T-helper 17 cell (primary cell): ENCODE results near the gene GPAM. TPM values are rescaled to one million over a fixed set of nuclear protein-coding genes. Genes with fewer than 3 reads are reported as not detected.
"Not testable (repeated sequence)": the region's sequence is repeated elsewhere in the genome, so short reads cannot be mapped to it uniquely, and the experiment has no call there.

Experiments
- ATAC-seq: fragments of 150-1000 bp; cut with Tn5 transposase; 2 replicates; pipeline ENCODE4 v1.10.0; 2021; ENCODE audit warnings: mild to moderate bottlenecking, moderate library complexity
- DNase-seq, 3 donors: peaks; one replicate each; pipeline versions ENCODE4 v3.0.0 to v3.0.0-alpha.2; 2020 to 2021
- H3K9me3 ChIP-seq: one replicate; pipeline ENCODE4 v1.7.0; 2013; ENCODE audit warnings: low read length, mild to moderate bottlenecking; ENCODE audit not compliant: control insufficient read depth, poor library complexity, severe bottlenecking
- H3K27ac Mint-ChIP-seq: one replicate; pipeline ENCODE4 v1.8.0; 2022; ENCODE audit warnings: mild to moderate bottlenecking, moderate library complexity, mixed read lengths
- H3K27me3 Mint-ChIP-seq: one replicate; pipeline ENCODE4 v1.8.0; 2022; ENCODE audit warnings: mixed read lengths
- H3K36me3 Mint-ChIP-seq: one replicate; pipeline ENCODE4 v1.8.0; 2022; ENCODE audit warnings: low read depth, mixed read lengths
- H3K4me1 Mint-ChIP-seq: one replicate; pipeline ENCODE4 v1.8.0; 2022; ENCODE audit warnings: mild to moderate bottlenecking, mixed read lengths
- H3K4me3 Mint-ChIP-seq: one replicate; pipeline ENCODE4 v1.8.0; 2022; ENCODE audit warnings: mild to moderate bottlenecking, moderate library complexity, mixed read lengths
- total RNA-seq, 4 donors: library from RNA in 2 of 4; stranded (reverse) in 2 of 4; gene quantifications; one replicate each; pipeline ENCODE4 v1.2.3 and lab custom pipeline; 2022 to 2026

GPAM gene
- total RNA-seq, 2 donors from 2014 or later, result 3.2 to 4.9 TPM

DNA sequence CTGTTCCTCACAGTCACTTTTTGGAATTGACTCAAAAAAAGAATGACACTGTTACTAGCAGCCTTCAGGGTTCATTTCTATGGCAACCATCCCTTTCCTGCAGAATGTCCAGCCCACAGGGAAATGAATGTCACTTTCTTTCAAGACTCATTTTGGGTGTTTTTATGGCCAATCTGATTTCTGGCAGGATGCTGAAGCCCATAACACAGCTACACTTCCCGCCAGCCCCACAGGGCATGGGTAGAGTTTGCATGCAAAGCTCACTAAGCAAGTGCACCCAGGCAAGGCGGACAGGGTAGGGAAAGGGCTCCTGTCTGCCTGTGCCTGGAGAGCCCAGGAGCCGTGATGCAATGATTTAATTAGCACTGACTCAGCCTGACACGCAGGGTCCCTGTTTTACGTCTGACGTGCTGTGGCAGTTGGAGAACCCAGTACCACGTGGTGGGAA lies 26.1 kb upstream of the GPAM start:
- no peaks in the 10 kb centered on the region for H3K36me3 Mint-ChIP-seq
- ATAC-seq (no peak), DNase-seq (no peak)
- H3K4me3 Mint-ChIP-seq, result no peak overlapping the region
- peaks cover 4% of the 10 kb centered on the region for H3K4me1 Mint-ChIP-seq
- peaks cover 62% of the 10 kb centered on the region for H3K27me3 Mint-ChIP-seq
- no peak overlapping the region for H3K27ac Mint-ChIP-seq
- no peaks in the 10 kb centered on the region for H3K9me3 ChIP-seq

DNA sequence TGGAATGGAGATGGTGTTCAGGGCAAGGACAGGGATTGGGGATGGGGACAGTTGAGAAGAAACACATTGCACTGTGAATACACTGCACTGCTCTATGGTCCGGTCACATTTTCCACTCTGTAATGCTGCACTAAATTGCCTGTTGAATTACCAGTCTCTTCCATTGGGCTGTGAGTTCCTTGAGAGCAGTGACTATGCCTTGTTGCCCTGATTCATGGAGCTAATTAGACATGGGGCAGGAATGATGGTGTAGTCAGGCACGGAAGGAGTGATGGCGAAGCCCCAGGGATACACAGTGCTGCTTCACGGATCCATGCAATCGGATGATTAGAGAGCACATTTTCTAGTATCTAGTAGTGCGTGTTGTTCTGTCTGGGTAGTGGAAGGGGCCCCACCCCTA lies 25.4 kb upstream of the GPAM start:
- DNase-seq, result no peak
- no peak for ATAC-seq
- no peak overlapping the region for H3K27ac Mint-ChIP-seq
- H3K9me3 ChIP-seq, result no peaks in the 10 kb centered on the region
- peaks cover 4% of the 10 kb centered on the region for H3K4me1 Mint-ChIP-seq
- H3K27me3 Mint-ChIP-seq, result peaks cover 59% of the 10 kb centered on the region
- H3K4me3 Mint-ChIP-seq, result no peak overlapping the region
- H3K36me3 Mint-ChIP-seq, result no peaks in the 10 kb centered on the region

DNA sequence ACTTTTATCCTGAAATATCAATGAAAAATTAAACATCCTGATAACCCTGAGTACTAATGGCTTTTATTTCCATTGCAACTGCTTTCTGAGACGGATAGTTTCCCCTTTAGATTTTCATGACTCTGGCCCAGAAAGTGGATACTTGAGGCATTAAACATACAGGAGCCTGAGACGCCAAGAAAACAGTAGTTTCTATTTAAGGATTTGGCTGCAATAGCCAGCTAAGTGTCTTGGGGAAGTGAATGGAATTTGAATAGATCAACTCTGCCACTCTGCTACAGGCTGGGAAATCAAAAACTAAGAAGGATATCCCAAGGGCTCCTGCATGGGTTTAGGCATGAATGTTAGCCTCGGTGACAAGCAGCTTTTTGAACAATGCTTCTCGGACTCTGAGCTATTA lies 24.7 kb upstream of the GPAM start:
- H3K9me3 ChIP-seq, result no peaks in the 10 kb centered on the region
- Mint-ChIP-seq H3K27ac (no peak overlapping the region), H3K4me3 (no peak overlapping the region), H3K27me3 (peaks cover 59% of the 10 kb centered on the region), H3K4me1 (peaks cover under 1% of the 10 kb centered on the region), H3K36me3 (no peaks in the 10 kb centered on the region)
- DNase-seq (no peak), ATAC-seq (no peak)

DNA sequence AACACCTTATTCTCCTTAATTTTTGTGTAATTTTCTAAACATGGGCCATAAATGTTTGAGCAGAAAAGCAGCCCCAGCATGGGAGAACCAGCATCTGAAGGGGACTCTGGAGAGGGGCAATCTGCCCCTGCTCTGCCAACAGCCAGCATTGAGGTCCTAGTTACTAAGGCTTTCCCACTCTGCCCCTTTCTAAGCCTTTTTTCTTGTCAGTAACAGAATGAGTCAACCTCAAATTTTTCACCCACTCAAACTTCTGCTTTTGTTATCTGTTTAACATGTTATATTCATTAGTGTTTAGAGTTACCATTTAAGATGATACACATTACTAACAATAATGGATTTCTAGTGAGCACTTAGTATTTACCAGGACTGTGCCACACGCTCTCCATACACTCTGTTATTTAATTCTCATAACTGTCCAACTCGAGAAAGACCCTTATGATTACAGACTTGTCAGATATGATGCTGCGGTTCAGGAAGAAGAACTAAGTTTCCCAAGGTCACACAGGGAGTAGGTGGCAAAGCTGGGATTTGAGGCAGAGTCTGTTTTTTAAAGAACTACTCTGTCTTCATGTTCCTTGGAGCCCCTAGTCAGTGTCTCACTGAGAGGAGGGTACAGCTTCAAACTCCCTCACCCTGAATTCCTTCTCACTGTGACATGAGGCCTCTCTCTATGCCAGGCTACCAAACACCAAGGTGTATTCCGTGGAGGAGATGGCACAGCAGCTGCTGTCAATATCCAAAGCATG lies 19.9 kb upstream of the GPAM start:
- Mint-ChIP-seq H3K27ac (no peak overlapping the region), H3K4me1 (no peaks in the 10 kb centered on the region), H3K4me3 (no peak overlapping the region), H3K27me3 (peaks cover 58% of the 10 kb centered on the region), H3K36me3 (no peaks in the 10 kb centered on the region)
- no peaks in the 10 kb centered on the region for H3K9me3 ChIP-seq
- DNase-seq (no peak), ATAC-seq (no peak)

DNA sequence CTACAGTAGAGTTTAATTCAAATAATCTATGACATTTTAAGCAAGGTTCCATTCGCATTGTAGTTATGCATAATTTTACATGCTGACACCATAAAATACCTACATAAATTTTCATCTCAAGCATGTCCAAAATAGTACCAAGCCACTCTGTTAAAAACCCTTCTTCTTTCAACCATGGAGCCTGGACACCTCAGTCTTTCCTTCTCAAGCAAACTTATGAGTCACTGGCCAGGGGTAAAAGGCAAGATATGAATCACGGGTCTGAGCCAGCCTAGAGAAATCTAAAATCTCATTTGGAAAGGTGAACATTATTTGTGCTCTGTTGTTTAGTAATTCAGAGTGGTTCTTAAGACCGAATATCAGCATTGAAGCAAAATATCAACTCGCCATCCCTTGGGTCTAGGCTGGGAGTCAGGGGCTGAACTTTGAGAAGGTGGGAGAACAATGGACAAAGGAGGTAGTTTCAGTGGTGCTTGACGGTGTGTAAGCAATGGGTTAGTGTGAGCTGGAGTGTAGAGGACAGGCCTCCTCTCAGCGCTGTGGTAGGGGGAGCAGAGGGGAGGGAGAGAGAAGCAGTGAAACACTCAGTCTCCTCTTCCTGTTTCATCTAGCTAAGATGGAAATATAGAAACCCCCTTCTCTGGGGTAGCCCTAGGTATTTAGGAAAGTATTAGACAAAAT lies 19.1 kb upstream of the GPAM start:
- no peak for DNase-seq
- peaks cover 51% of the 10 kb centered on the region for H3K27me3 Mint-ChIP-seq
- H3K4me3 Mint-ChIP-seq, result no peak overlapping the region
- no peaks in the 10 kb centered on the region for H3K36me3 Mint-ChIP-seq
- H3K9me3 ChIP-seq, result no peaks in the 10 kb centered on the region
- H3K27ac Mint-ChIP-seq, result no peak overlapping the region
- no peaks in the 10 kb centered on the region for H3K4me1 Mint-ChIP-seq
- ATAC-seq, result no peak

DNA sequence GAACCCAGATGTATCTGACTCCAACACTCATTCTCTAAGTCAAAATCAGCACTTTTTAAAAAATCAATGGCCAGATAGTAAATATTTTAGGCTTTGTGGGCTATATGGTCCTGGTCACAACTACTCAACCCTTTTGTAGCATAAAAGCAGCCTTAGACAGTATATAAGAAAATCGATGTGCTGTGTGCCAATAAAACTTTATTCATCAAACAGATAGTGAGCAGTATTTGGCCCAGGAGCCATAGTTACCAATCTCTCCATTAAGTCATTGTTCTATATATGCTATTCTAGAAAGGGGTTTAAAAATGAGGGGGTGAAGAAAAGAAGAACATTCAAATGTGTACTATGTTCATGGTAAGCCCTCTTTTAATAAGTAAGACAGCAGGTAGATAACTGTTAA lies 18.5 kb upstream of the GPAM start:
- H3K27me3 Mint-ChIP-seq, result peaks cover 51% of the 10 kb centered on the region
- ATAC-seq, result no peak

DNA sequence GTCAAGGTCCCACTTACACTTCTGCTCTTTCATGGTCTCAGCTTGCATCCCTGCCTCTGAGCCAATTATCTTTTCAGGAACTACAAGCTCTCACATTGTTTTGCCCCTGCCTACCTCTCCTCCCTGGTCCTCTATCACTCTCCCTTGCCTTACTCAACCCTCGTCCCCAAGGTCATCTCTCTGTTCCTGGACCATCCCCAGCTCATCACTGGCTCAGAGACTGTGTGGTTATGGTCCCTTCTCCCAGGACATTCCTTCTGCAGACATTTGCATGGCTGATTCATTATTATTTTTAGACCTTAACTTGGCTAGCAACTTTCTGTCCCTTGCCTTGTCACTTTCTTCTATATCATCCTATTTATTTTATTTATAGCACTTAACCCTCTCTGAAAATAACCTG lies 17.8 kb upstream of the GPAM start:
- Mint-ChIP-seq H3K4me1 (no peaks in the 10 kb centered on the region), H3K27ac (no peak overlapping the region), H3K36me3 (no peaks in the 10 kb centered on the region), H3K27me3 (peaks cover 51% of the 10 kb centered on the region), H3K4me3 (no peak overlapping the region)
- H3K9me3 ChIP-seq, result no peaks in the 10 kb centered on the region
- DNase-seq (no peak), ATAC-seq (no peak)

More for the DNA sequence above, 18.5 kb upstream of the GPAM start:
- H3K36me3 Mint-ChIP-seq, result no peaks in the 10 kb centered on the region
- DNase-seq, result no peak
- no peak overlapping the region for H3K27ac Mint-ChIP-seq
- H3K4me1 Mint-ChIP-seq, result no peaks in the 10 kb centered on the region
- H3K9me3 ChIP-seq, result no peaks in the 10 kb centered on the region
- no peak overlapping the region for H3K4me3 Mint-ChIP-seq

DNA sequence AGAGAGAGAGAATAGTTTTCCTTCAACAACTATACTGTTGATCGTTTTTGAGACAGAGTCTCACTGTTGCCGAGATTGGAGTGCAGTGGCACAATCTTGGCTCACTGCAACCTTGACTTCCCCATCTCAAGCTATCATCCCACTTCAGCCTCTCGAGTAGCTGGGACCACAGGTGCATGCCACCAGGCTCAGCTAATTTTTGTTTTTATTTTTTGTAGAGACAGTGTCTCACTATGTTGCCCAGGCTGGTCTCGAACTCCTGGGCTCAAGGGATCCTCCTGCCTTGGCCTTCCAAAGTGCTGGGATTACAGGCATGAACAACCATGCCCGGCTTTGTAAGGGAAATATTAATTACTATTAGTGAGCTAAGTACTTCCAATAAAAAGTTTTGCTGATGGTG lies 16.7 kb upstream of the GPAM start:
- H3K36me3 Mint-ChIP-seq, H3K4me3 Mint-ChIP-seq, ATAC-seq, DNase-seq, H3K9me3 ChIP-seq, H3K4me1 Mint-ChIP-seq: not testable (repeated sequence)
- Mint-ChIP-seq H3K27me3 (peaks cover 51% of the 10 kb centered on the region), H3K27ac (peak overlapping the region; percentile 62)

DNA sequence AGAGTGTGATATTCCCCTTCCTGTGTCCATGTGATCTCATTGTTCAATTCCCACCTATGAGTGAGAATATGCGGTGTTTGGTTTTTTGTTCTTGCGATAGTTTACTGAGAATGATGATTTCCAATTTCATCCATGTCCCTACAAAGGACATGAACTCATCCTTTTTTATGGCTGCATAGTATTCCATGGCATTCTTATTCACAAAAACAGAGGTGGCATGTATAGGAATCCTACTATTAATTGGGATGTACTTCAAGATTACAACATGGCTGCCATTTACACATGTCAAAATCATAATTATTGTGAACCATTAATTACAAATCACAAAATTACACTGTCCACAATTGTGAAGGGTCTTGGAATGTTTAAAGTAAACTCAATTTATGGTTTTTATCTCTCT lies 14.1 kb upstream of the GPAM start:
- not testable (repeated sequence) for DNase-seq, ATAC-seq, H3K4me1 Mint-ChIP-seq, H3K36me3 Mint-ChIP-seq, H3K4me3 Mint-ChIP-seq, H3K27ac Mint-ChIP-seq, H3K9me3 ChIP-seq
- peaks cover 33% of the 10 kb centered on the region for H3K27me3 Mint-ChIP-seq

DNA sequence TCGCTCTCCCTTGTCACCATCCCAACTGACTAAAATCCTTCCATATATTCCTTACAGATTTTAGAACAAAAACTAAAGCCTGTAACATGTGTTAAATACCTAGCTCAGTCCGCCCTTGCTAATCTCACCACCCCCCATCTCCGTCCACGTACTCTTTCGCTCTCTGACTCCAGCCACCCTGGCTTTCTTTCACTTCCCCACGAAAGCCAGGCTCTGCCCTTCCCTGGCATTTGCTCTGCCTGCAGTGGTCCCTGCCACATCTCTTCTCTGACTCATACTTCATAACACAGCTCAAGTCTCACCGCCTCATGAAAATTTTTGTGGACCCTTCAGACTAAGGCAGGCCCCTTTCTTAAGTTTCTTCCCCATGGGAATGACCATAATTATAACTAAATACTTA lies 11.7 kb upstream of the GPAM start:
- H3K36me3 Mint-ChIP-seq, result peaks cover 2% of the 10 kb centered on the region
- peaks cover 11% of the 10 kb centered on the region for H3K27me3 Mint-ChIP-seq
- no peaks in the 10 kb centered on the region for H3K9me3 ChIP-seq
- no peak overlapping the region for H3K27ac Mint-ChIP-seq
- H3K4me1 Mint-ChIP-seq, result no peaks in the 10 kb centered on the region
- no peak for DNase-seq
- no peak for ATAC-seq
- no peak overlapping the region for H3K4me3 Mint-ChIP-seq

DNA sequence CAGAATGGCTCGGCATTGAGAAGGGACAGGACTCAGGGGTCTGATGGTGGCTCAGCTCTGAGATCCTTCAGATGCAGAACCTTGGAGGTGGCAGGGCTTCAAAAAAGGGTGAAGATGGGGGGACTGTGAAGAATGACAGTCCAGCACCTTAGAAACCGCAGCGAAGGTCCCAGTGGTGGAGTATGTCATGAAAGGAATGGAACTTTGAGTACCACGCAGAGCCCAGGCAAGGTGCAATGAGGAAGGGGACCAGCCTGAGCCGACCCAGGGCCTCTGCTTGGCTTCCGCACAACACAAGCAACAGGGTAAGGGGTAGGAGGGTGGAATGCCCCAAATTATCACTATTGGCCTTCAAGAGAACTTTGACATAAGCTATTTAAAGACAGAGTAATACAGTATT lies 8.2 kb upstream of the GPAM start:
- Mint-ChIP-seq H3K36me3 (peaks cover 4% of the 10 kb centered on the region), H3K4me3 (no peak overlapping the region), H3K4me1 (no peaks in the 10 kb centered on the region), H3K27me3 (peaks cover 6% of the 10 kb centered on the region), H3K27ac (peak overlapping the region; percentile 30)
- no peak for ATAC-seq
- no peak for DNase-seq
- no peaks in the 10 kb centered on the region for H3K9me3 ChIP-seq

DNA sequence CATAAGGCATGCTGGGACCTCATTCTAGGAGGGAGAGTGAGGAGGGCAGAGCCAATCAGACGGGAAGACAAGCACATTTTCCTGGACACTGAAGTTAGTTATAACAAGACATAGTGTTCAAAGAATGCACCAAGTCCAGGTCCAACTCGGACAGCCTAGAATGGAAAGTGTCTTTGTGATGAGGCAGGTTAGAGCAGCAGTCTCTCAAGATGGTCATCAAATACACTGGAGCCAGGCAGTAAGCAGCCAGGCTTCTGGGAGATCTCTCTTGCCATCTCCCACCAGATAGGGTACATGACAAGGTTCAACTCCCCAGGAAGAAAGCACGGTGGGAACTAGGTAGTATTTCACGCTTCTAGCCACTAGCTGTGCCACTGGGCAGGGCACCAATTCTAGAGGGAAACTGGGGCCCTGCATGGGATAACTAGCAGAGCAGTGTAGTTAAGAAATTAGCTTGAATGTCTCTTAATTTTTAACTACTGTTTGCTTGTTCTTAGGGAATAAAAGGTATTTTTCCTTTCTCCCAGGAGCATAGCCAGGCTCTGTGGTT lies 7.6 kb upstream of the GPAM start:
- no peak for ATAC-seq
- H3K4me1 Mint-ChIP-seq, result no peaks in the 10 kb centered on the region
- peaks cover 4% of the 10 kb centered on the region for H3K36me3 Mint-ChIP-seq
- no peak overlapping the region for H3K4me3 Mint-ChIP-seq
- DNase-seq, result no peak
- H3K27me3 Mint-ChIP-seq, result peaks cover 6% of the 10 kb centered on the region
- no peak overlapping the region for H3K27ac Mint-ChIP-seq
- no peaks in the 10 kb centered on the region for H3K9me3 ChIP-seq

DNA sequence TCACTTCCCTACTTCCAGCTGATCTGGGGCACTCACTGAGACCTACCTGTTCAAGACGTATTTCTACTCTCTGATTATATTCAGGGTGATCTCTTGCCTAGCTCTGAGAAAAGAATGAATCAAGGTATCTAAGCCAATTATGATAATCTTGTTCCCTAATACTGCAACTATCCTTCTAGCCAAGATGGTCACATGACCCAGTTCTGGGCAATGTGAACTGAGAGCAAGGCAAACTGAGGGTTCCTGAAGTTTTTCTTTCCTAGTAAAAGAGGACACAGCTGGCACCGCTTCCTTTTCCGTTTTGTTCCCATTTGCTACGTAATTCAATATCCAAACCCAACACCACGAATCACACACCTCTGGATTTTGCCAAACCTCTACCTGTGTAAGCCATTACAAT lies 5.9 kb upstream of the GPAM start:
- Mint-ChIP-seq H3K4me1 (peaks cover 2% of the 10 kb centered on the region), H3K27ac (no peak overlapping the region), H3K4me3 (no peak overlapping the region), H3K27me3 (peaks cover 6% of the 10 kb centered on the region), H3K36me3 (peaks cover 4% of the 10 kb centered on the region)
- DNase-seq, result no peak
- ATAC-seq, result no peak
- H3K9me3 ChIP-seq, result no peaks in the 10 kb centered on the region

DNA sequence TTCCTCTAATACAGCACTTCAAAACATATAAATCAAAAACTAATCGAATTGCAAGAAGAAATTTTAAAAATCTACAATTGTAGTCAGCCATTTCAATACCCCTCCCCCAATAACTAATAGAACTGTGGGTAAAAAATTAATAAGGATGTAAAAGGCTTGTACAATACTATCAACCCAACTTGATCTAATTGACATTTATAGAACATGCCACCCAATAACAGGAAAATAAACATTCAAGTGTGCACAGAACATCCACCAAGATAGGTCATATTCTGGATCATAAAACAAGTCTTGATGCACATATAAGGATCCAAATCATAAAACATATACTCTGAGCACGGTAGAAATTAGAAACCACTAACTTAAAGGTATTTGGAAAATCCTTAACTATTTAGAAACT lies 4.0 kb upstream of the GPAM start:
- no peak overlapping the region for H3K27ac Mint-ChIP-seq
- peaks cover 12% of the 10 kb centered on the region for H3K4me1 Mint-ChIP-seq
- no peak for DNase-seq

More for the DNA sequence above, 4.0 kb upstream of the GPAM start:
- ATAC-seq, result no peak
- Mint-ChIP-seq H3K4me3 (no peak overlapping the region), H3K27me3 (peaks cover 6% of the 10 kb centered on the region), H3K36me3 (peaks cover 4% of the 10 kb centered on the region)
- no peaks in the 10 kb centered on the region for H3K9me3 ChIP-seq
